Measurements from ENCODE around the gene NHP2.

NHP2 gene

GRCh38 chr5:178119915-178120606 lies 33.6 kb downstream of the NHP2 start:
- ATAC-seq (ENCODE audit: low read depth) = no peak
- TF ChIP-seq CTCF (IDR thresholded peaks at IDR 0.05; ENCODE audit: poor library complexity, severe bottlenecking) = no peak
- H3K4me3 ChIP-seq (ENCODE audit: severe bottlenecking) = no peak overlapping the region
- no peaks in the 10 kb centered on the region for H3K36me3 ChIP-seq (ENCODE audit: low read depth)
- H3K27me3 ChIP-seq (ENCODE audit: insufficient read depth, poor library complexity, severe bottlenecking) = no peaks in the 10 kb centered on the region
- H3K27ac ChIP-seq (ENCODE audit: poor library complexity, severe bottlenecking) = no peak overlapping the region
- no peak for DNase-seq (ENCODE audit: low spot score)
- H3K4me1 ChIP-seq (ENCODE audit: insufficient read depth, poor library complexity, severe bottlenecking) = peaks cover 5% of the 10 kb centered on the region
- no peaks in the 10 kb centered on the region for H3K9me3 ChIP-seq (ENCODE audit: severe bottlenecking)

GRCh38 chr5:178117923-178118701 lies 35.6 kb downstream of the NHP2 start:
- H3K4me1 ChIP-seq (ENCODE audit: insufficient read depth, poor library complexity, severe bottlenecking) = no peaks in the 10 kb centered on the region
- DNase-seq (ENCODE audit: low spot score) = no peak

DNA sequence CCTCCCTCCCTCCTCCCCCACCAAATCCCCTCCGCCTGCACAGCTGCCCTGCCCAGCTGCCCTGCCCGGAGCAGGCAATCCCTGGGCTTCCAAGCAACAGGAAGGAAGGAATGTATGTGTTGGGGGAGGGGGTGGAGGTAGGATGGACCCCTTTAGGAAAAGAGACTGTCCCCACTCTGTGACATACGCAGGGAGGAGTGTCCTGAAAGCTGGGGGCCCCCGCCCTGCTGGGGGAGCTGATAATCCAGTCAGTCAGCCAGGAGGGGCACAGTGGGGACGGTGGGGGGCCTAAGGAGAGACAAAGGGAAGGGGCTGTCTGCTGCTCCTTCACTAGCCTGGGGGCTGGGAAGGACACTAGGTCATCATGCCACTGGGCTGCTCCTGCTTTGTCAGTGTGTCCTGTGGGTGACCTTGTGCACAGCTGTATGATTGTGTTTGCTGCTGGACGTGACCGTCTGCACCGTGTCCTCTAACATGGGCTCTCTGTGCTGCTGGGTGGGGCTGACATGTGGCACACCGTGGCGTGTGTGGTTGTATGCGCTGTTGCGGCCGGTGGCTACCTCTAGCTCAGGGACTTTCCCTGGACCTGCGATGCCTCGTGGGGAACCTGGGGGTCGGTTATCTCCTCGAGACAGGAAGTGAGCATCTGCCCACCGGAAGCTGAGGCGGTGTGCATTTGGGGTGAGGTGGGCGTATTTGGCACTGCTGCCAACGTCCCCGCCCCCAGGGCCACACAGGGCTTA lies 37.4 kb downstream of the NHP2 start:
- no peaks in the 10 kb centered on the region for H3K4me1 ChIP-seq (ENCODE audit: insufficient read depth, poor library complexity, severe bottlenecking)
- TF ChIP-seq CTCF (IDR thresholded peaks at IDR 0.05; ENCODE audit: poor library complexity, severe bottlenecking) = no peak
- DNase-seq (ENCODE audit: low spot score) (no peak), ATAC-seq (ENCODE audit: low read depth) (no peak)
- H3K27ac ChIP-seq (ENCODE audit: poor library complexity, severe bottlenecking) = no peak overlapping the region
- H3K27me3 ChIP-seq (ENCODE audit: insufficient read depth, poor library complexity, severe bottlenecking) = no peaks in the 10 kb centered on the region
- H3K9me3 ChIP-seq (ENCODE audit: severe bottlenecking) = no peaks in the 10 kb centered on the region
- H3K4me3 ChIP-seq (ENCODE audit: severe bottlenecking) = no peak overlapping the region
- H3K36me3 ChIP-seq (ENCODE audit: low read depth) = no peaks in the 10 kb centered on the region

More at GRCh38 chr5:178117923-178118701, 35.6 kb downstream of the NHP2 start:
- H3K4me3 ChIP-seq (ENCODE audit: severe bottlenecking) = no peak overlapping the region
- H3K36me3 ChIP-seq (ENCODE audit: low read depth) = no peaks in the 10 kb centered on the region
- H3K27ac ChIP-seq (ENCODE audit: poor library complexity, severe bottlenecking) = no peak overlapping the region
- no peak for TF ChIP-seq CTCF (IDR thresholded peaks at IDR 0.05; ENCODE audit: poor library complexity, severe bottlenecking)
- no peak for ATAC-seq (ENCODE audit: low read depth)
- no peaks in the 10 kb centered on the region for H3K9me3 ChIP-seq (ENCODE audit: severe bottlenecking)
- no peaks in the 10 kb centered on the region for H3K27me3 ChIP-seq (ENCODE audit: insufficient read depth, poor library complexity, severe bottlenecking)

- H3K4me3 ChIP-seq (ENCODE audit: severe bottlenecking) = no peak overlapping the region
- ATAC-seq (ENCODE audit: low read depth) = no peak
- H3K27ac ChIP-seq (ENCODE audit: poor library complexity, severe bottlenecking) = no peak overlapping the region
Observed at GRCh38 chr5:178115814-178116142, 37.9 kb downstream of the NHP2 start.

More at GRCh38 chr5:178115814-178116142, 37.9 kb downstream of the NHP2 start:
- no peaks in the 10 kb centered on the region for H3K9me3 ChIP-seq (ENCODE audit: severe bottlenecking)
- no peak for TF ChIP-seq CTCF (IDR thresholded peaks at IDR 0.05; ENCODE audit: poor library complexity, severe bottlenecking)
- no peak for DNase-seq (ENCODE audit: low spot score)
- no peaks in the 10 kb centered on the region for H3K36me3 ChIP-seq (ENCODE audit: low read depth)
- no peaks in the 10 kb centered on the region for H3K4me1 ChIP-seq (ENCODE audit: insufficient read depth, poor library complexity, severe bottlenecking)
- H3K27me3 ChIP-seq (ENCODE audit: insufficient read depth, poor library complexity, severe bottlenecking) = no peaks in the 10 kb centered on the region

All from RWPE2 (cell line).